Upper lobe of left lung (tissue), 6 donors: ENCODE results near the gene VMP1. TPM values are rescaled to one million over a fixed set of nuclear protein-coding genes. Genes with fewer than 3 reads are reported as not detected.
"Not testable (repeated sequence)": the region's sequence is repeated elsewhere in the genome, so short reads cannot be mapped to it uniquely, and the experiment has no call there.

Experiments used
- ATAC-seq, 2 donors: fragments of 200-7000 bp; cut with Tn5 transposase; one replicate each; pipeline ENCODE4 v1.9.1; 2022; ENCODE audit warnings: mild to moderate bottlenecking in 2 of 2, moderate library complexity in 2 of 2; ENCODE audit not compliant: low FRiP score in 2 of 2
- DNase-seq, 2 donors: peaks; one replicate each; pipeline ENCODE4 v3.0.0-alpha.2; 2019 to 2020
- H3K27ac ChIP-seq, 4 donors: fragments of 200-600 bp; sonication (generic); one replicate each; pipeline ENCODE4 v1.5.1; 2016 to 2019
- H3K27me3 ChIP-seq, 4 donors: fragments of 200-600 bp; sonication (generic); one replicate each; pipeline ENCODE4 v1.5.1; 2017 to 2019
- H3K36me3 ChIP-seq, 4 donors: fragments of 200-600 bp; sonication (generic); one replicate each; pipeline ENCODE4 v1.5.1; 2016 to 2019
- H3K4me1 ChIP-seq, 4 donors: fragments of 200-600 bp; sonication (generic); one replicate each; pipeline ENCODE4 v1.5.1; 2018 to 2019
- H3K4me3 ChIP-seq, 4 donors: fragments of 200-600 bp; sonication (generic); one replicate each; pipeline ENCODE4 v1.5.1; 2017 to 2019; ENCODE audit warnings: mild to moderate bottlenecking in 2 of 4, moderate library complexity in 1 of 4
- H3K9me3 ChIP-seq, 4 donors: fragments of 200-600 bp; sonication (generic); one replicate each; pipeline ENCODE4 v1.5.1; 2018 to 2019
- CTCF ChIP-seq, 6 experiments: fragments of 450-650 bp in 4 of 6; fragments of 200-600 bp in 2 of 6; sonication (generic) in 2 of 6; IDR thresholded peaks; one replicate each; pipeline ENCODE4 v1.5.1; 2016 to 2019; ENCODE audit warnings: antibody characterized with exemption in 6 of 6
- EP300 ChIP-seq, 4 donors: sonication (generic); formaldehyde crosslinking; IDR thresholded peaks; one replicate each; pipeline ENCODE4 v1.5.1; 2017; ENCODE audit warnings: antibody characterized with exemption in 4 of 4, control low read depth in 2 of 4
- POLR2A ChIP-seq, 4 donors: fragments of 450-650 bp; IDR thresholded peaks; one replicate each; pipeline ENCODE4 v1.5.1; 2016 to 2017; ENCODE audit warnings: antibody characterized with exemption in 4 of 4, mild to moderate bottlenecking in 2 of 4
- POLR2AphosphoS5 ChIP-seq, 2 donors: sonication (generic); formaldehyde crosslinking; IDR thresholded peaks; one replicate each; pipeline ENCODE4 v1.5.1; 2017; ENCODE audit warnings: antibody characterized with exemption in 2 of 2
- WGBS, 2 donors: methylation state at CpG; one replicate each; pipeline ENCODE4 v1.1.5; 2017 to 2018; 5-methylcytosine and 5-hydroxymethylcytosine counted together
- total RNA-seq, 6 donors: library from RNA; depleted of rRNA in 4 of 6; stranded (reverse); fragments of >200 nt in 4 of 6; gene quantifications; one replicate each; pipeline versions ENCODE4 v1.1.0 to v1.2.1, GENCODE V29; 2016 to 2021
- donor health status: DM: no; HTN: no; CAD: no; lungs with moderate emphysema.
- donor health status: DM: no; HTN: yes; CAD: no; lungs with severe emphysema.

Gene VMP1
- total RNA-seq, 6 donors from 2014 or later = 124 to 246 (median 181) TPM

DNA sequence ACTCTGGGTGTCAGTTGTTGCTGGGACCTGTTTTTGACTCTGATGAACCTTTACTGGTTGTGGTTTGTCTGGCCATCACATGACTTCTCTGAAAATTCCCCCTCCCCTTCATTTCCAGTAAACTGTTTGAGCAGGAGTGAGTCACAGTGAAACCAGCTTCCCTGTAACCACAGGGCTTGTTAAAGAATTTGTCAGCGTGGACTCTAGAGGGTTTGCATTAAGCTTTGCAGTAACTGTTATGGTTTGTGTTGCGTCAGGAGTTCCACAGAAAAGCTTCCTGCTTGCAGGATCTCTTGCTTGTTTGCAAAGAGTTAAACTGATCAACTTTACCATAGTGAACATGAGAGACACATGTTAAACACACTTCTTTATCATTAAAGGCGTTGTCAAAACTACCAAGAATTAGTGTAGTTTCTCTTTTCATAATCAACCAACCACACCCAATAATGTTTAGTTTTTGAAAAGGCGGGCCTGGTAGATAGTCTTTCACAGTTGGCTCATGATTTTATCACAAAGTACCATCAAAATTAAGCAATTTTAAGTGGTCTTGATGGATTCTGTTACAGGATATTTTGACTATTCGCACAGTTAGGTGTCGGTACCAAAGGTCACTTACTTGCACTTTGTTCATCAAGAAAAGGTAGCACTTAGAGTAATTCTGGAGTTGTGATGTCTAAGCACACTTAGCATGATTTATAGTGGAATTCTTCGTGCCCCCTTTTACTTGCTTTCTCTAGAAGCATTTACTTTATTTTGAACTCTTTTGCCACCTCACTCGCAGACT, 79.3 kb downstream of the VMP1 start:
- WGBS, 2 donors = 11 to 16% methylated on average over 8 of the region's 8 CpGs
- TF ChIP-seq EP300 (IDR thresholded peaks at IDR 0.05) (peak; percentile 97 to 100 (median 98)), POLR2AphosphoS5 (IDR thresholded peaks at IDR 0.05) (peak; percentile 91 to 99), CTCF (IDR thresholded peaks at IDR 0.05) (peak in 3 of 6 experiments; percentile 8 to 37 (median 19)), POLR2A (IDR thresholded peaks at IDR 0.05) (peak in 2 of 4 donors; percentile 41 to 75)
- H3K4me3 ChIP-seq = peak overlapping the region in 3 of 4 donors; percentile 1 to 26 (median 20)
- H3K9me3 ChIP-seq = no peaks in the 10 kb centered on the region
- ATAC-seq = peak; percentile 96 to 97
- no peaks in the 10 kb centered on the region for H3K27me3 ChIP-seq
- no peaks in the 10 kb centered on the region for H3K36me3 ChIP-seq
- H3K27ac ChIP-seq = peak overlapping the region; percentile 85 to 95 (median 88)
- peak in 1 of 2 donors; percentile 87 for DNase-seq
- peaks cover 58 to 63% (median 58%) of the 10 kb centered on the region in 4 donors for H3K4me1 ChIP-seq

GRCh38 chr17:59789849-59790248, 82.4 kb downstream of the VMP1 start:
- WGBS, 2 donors = 82 to 93% methylated on average over 3 to 8 of the region's 8 CpGs
- H3K27me3 ChIP-seq, H3K36me3 ChIP-seq, ATAC-seq, H3K9me3 ChIP-seq, DNase-seq, H3K4me3 ChIP-seq: not testable (repeated sequence)
- H3K27ac ChIP-seq = peak overlapping the region; percentile 73 to 82 (median 77)
- peaks cover 35 to 51% (median 42%) of the 10 kb centered on the region in 4 donors for H3K4me1 ChIP-seq

GRCh38 chr17:59790418-59790817, 83.0 kb downstream of the VMP1 start:
- DNase-seq, H3K9me3 ChIP-seq, ATAC-seq, H3K27me3 ChIP-seq, H3K36me3 ChIP-seq, H3K4me3 ChIP-seq: not testable (repeated sequence)
- H3K27ac ChIP-seq = peak overlapping the region; percentile 73 to 82 (median 77)
- WGBS, 2 donors = 90 to 95% methylated on average over 6 of the region's 6 CpGs
- peaks cover 29 to 45% (median 36%) of the 10 kb centered on the region in 4 donors for H3K4me1 ChIP-seq

GRCh38 chr17:59790910-59791309, 83.5 kb downstream of the VMP1 start:
- DNase-seq (no peak), ATAC-seq (peak in 1 of 2 donors; percentile 17)
- TF ChIP-seq EP300 (IDR thresholded peaks at IDR 0.05) = peak in 2 of 4 donors; percentile 39 to 78
- no peak for TF ChIP-seq CTCF (IDR thresholded peaks at IDR 0.05)
- no peak for TF ChIP-seq POLR2A (IDR thresholded peaks at IDR 0.05)
- peak in 1 of 2 donors; percentile 55 for TF ChIP-seq POLR2AphosphoS5 (IDR thresholded peaks at IDR 0.05)
- peaks cover 0 to 3% (median 0%) of the 10 kb centered on the region in 4 donors for H3K36me3 ChIP-seq
- no peaks in the 10 kb centered on the region for H3K27me3 ChIP-seq
- 62 to 78% methylated on average over 4 of the region's 4 CpGs for WGBS, 2 donors
- no peaks in the 10 kb centered on the region for H3K9me3 ChIP-seq
- H3K27ac ChIP-seq = peak overlapping the region; percentile 73 to 82 (median 77)
- peaks cover 24 to 40% (median 31%) of the 10 kb centered on the region in 4 donors for H3K4me1 ChIP-seq
- H3K4me3 ChIP-seq = no peak overlapping the region

- no peaks in the 10 kb centered on the region for H3K9me3 ChIP-seq
- WGBS, 2 donors = 90 to 92% methylated on average over 7 of the region's 7 CpGs
- H3K27me3 ChIP-seq = no peaks in the 10 kb centered on the region
- H3K4me1 ChIP-seq = peaks cover 19 to 32% (median 25%) of the 10 kb centered on the region in 4 donors
- ATAC-seq = no peak
- no peak for DNase-seq
- H3K4me3 ChIP-seq = no peak overlapping the region
- peaks cover 0 to 3% (median 0%) of the 10 kb centered on the region in 4 donors for H3K36me3 ChIP-seq
- H3K27ac ChIP-seq = peak overlapping the region; percentile 58 to 75 (median 74)
- TF ChIP-seq CTCF (IDR thresholded peaks at IDR 0.05) (no peak), POLR2AphosphoS5 (IDR thresholded peaks at IDR 0.05) (no peak), EP300 (IDR thresholded peaks at IDR 0.05) (no peak), POLR2A (IDR thresholded peaks at IDR 0.05) (no peak)
Measured at GRCh38 chr17:59791603-59792457, 84.4 kb downstream of the VMP1 start.

GRCh38 chr17:59792458-59792823, 85.0 kb downstream of the VMP1 start:
- not testable (repeated sequence) for H3K27me3 ChIP-seq, H3K4me3 ChIP-seq, H3K36me3 ChIP-seq, DNase-seq, H3K9me3 ChIP-seq, ATAC-seq
- H3K27ac ChIP-seq = peak overlapping the region in 3 of 4 donors; percentile 58 to 75 (median 74)
- WGBS, 2 donors = 95 to 97% methylated on average over 10 of the region's 10 CpGs
- peaks cover 16 to 26% (median 20%) of the 10 kb centered on the region in 4 donors for H3K4me1 ChIP-seq
